Measurements from ENCODE around the gene PDK3. TPM values are rescaled to one million over a fixed set of nuclear protein-coding genes. Genes with fewer than 3 reads are reported as not detected.

Gene PDK3
- total RNA-seq, 2 experiments from 2014 or later = 22.6 to 35.1 TPM

- Histone ChIP-seq H3K9me2 (ENCODE audit: insufficient read depth, low read length) (no peaks in the 10 kb centered on the region), H3K79me2 (ENCODE audit: insufficient read depth, low read depth, low read length) (peaks cover 21% of the 10 kb centered on the region), H3K27ac (ENCODE audit: low read depth, low read length, poor library complexity, severe bottlenecking) (no peak overlapping the region), H3K9me3 (ENCODE audit: low read length) (no peaks in the 10 kb centered on the region), H4K20me1 (ENCODE audit: insufficient read depth, low read length) (no peaks in the 10 kb centered on the region), H3K4me3 (ENCODE audit: low read depth, low read length, poor library complexity, severe bottlenecking) (no peak overlapping the region), H3K4me1 (ENCODE audit: insufficient read depth, low read length, poor library complexity, severe bottlenecking) (peaks cover 4% of the 10 kb centered on the region), H2AFZ (ENCODE audit: low read length) (no peak overlapping the region), H3K36me3 (ENCODE audit: insufficient read depth, low read length) (peaks cover 5% of the 10 kb centered on the region), H3K4me2 (ENCODE audit: low read length) (no peak overlapping the region)
- DNase-seq (ENCODE audit: low spot score) = no peak
- ChIA-PET CTCF (ENCODE audit: unreplicated experiment) (no interaction called here), POLR2A (interaction anchor here (0.5 kb wide), 1 partner anchor 12 kb away, joined by 3 read pairs; no protein-coding TSS in a partner anchor)
- TF ChIP-seq EZH2phosphoT487 (IDR thresholded peaks at IDR 0.05; ENCODE audit: borderline replicate concordance, low read depth, low read length) (no peak), CTCF (conservative IDR thresholded peaks at IDR 0.05; ENCODE audit: low read length) (no peak)
- no TSS peak for BruUV-seq (replicated peaks)
- intact Hi-C loops (cut with micrococcal nuclease; ENCODE audit: unreplicated experiment) = no loop called here
Observed at GRCh38 chrX:24485323-24485722, 20.2 kb downstream of the PDK3 start.

- H3K4me2 ChIP-seq (ENCODE audit: low read length) = no peak overlapping the region
- no peaks in the 10 kb centered on the region for H4K20me1 ChIP-seq (ENCODE audit: insufficient read depth, low read length)
- CTCF ChIA-PET (ENCODE audit: unreplicated experiment) = no interaction called here
- H3K36me3 ChIP-seq (ENCODE audit: insufficient read depth, low read length) = peaks cover 5% of the 10 kb centered on the region
- H3K4me1 ChIP-seq (ENCODE audit: insufficient read depth, low read length, poor library complexity, severe bottlenecking) = no peaks in the 10 kb centered on the region
- no peak overlapping the region for H2AFZ ChIP-seq (ENCODE audit: low read length)
- no peaks in the 10 kb centered on the region for H3K9me3 ChIP-seq (ENCODE audit: low read length)
- no TSS peak for BruUV-seq (replicated peaks)
- H3K4me3 ChIP-seq (ENCODE audit: low read depth, low read length, poor library complexity, severe bottlenecking) = no peak overlapping the region
- no peaks in the 10 kb centered on the region for H3K9me2 ChIP-seq (ENCODE audit: insufficient read depth, low read length)
- intact Hi-C loops (cut with micrococcal nuclease; ENCODE audit: unreplicated experiment) = no loop called here
- no peak for TF ChIP-seq EZH2phosphoT487 (IDR thresholded peaks at IDR 0.05; ENCODE audit: borderline replicate concordance, low read depth, low read length)
- TF ChIP-seq CTCF (conservative IDR thresholded peaks at IDR 0.05; ENCODE audit: low read length) = no peak
- H3K27ac ChIP-seq (ENCODE audit: low read depth, low read length, poor library complexity, severe bottlenecking) = no peak overlapping the region
- H3K79me2 ChIP-seq (ENCODE audit: insufficient read depth, low read depth, low read length) = peaks cover 14% of the 10 kb centered on the region; the same call in 1 of the 2 replicates
- no peak for DNase-seq (ENCODE audit: low spot score)
- POLR2A ChIA-PET = no interaction called here
Observed at GRCh38 chrX:24485976-24486680, 21.0 kb downstream of the PDK3 start.

DNA sequence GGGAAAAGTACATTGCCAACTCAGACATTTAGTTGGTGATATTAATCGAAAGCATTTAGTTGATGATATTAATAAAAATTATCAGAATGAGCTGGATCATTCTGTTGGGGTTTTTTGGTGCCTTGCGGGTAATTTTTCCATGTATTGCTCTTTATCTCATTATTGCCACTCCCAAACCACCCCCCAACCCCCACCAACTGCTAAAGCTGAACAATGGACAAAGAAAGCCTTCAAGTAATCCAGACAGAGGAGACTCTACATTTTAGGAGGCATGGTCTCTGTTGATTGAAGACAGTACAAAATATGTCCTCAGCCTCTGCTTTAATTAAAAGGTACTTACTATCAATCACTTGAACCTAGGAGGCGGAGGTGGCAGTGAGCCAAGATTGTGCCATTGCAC is 22.5 kb downstream of the PDK3 start:
- Histone ChIP-seq H2AFZ (ENCODE audit: low read length) (no peak overlapping the region), H3K79me2 (ENCODE audit: insufficient read depth, low read depth, low read length) (peaks cover 6% of the 10 kb centered on the region; the same call in 1 of the 2 replicates), H3K9me3 (ENCODE audit: low read length) (no peaks in the 10 kb centered on the region), H3K9me2 (ENCODE audit: insufficient read depth, low read length) (no peaks in the 10 kb centered on the region), H4K20me1 (ENCODE audit: insufficient read depth, low read length) (no peaks in the 10 kb centered on the region), H3K4me3 (ENCODE audit: low read depth, low read length, poor library complexity, severe bottlenecking) (no peak overlapping the region), H3K4me1 (ENCODE audit: insufficient read depth, low read length, poor library complexity, severe bottlenecking) (no peaks in the 10 kb centered on the region), H3K36me3 (ENCODE audit: insufficient read depth, low read length) (no peaks in the 10 kb centered on the region), H3K27ac (ENCODE audit: low read depth, low read length, poor library complexity, severe bottlenecking) (no peak overlapping the region), H3K4me2 (ENCODE audit: low read length) (no peak overlapping the region)
- ChIA-PET POLR2A (interaction anchor here (1.2 kb wide), 1 partner anchor 12 kb away, joined by 4 read pairs; no protein-coding TSS in a partner anchor), CTCF (ENCODE audit: unreplicated experiment) (no interaction called here)
- BruUV-seq (replicated peaks) = no TSS peak
- no peak for TF ChIP-seq EZH2phosphoT487 (IDR thresholded peaks at IDR 0.05; ENCODE audit: borderline replicate concordance, low read depth, low read length)
- no peak for DNase-seq (ENCODE audit: low spot score)
- intact Hi-C loops (cut with micrococcal nuclease; ENCODE audit: unreplicated experiment) = no loop called here
